SK-N-SH treated with all-trans-retinoic acid at 6 μM for 48 hours (cell line): Measurements from ENCODE around the gene DNASE1L1.

Experiments
- GLIS3 ChIP-seq: fragments of 250-450 bp; sonication (Bioruptor Pico); IDR thresholded peaks from 2 replicates; pipeline ENCODE4 v1.5.0; 2020; ENCODE audit warnings: mild to moderate bottlenecking, moderate library complexity
- ISL1 ChIP-seq: fragments of 250-450 bp; sonication (Bioruptor Pico); IDR thresholded peaks from 2 replicates; pipeline ENCODE4 v2.1.2; 2022; ENCODE audit warnings: mild to moderate bottlenecking, moderate library complexity
- SNAI2 ChIP-seq: fragments of 250-450 bp; sonication (Bioruptor Pico); IDR thresholded peaks from 2 replicates; pipeline ENCODE4 v1.5.0; 2020; ENCODE audit warnings: mild to moderate bottlenecking, moderate library complexity
- ZNF8 ChIP-seq: fragments of 450-650 bp; formaldehyde crosslinking; IDR thresholded peaks from 2 replicates; pipeline ENCODE4 v1.5.0; 2020; ENCODE audit warnings: mild to moderate bottlenecking, moderate library complexity

DNA sequence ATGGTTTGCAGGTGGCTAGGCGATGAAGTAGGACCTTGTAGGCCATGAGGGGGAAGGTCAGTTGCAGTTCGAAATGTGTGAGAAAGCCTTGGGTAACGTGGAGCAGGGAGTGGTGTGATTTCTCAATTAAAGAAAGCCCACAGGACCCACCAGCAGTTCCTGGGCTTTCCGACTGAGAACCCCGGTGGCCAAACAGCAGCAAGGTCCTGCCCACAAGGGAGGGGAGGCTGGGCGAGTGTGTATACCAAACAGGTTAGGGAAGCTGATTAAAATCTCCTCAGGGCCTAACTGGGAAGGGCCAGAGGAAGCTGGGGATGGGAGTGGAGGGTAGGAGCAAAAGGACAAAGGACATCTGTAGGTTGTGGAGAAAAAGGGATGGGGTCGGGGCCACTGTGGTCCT is 21.9 kb upstream of the DNASE1L1 start:
- TF ChIP-seq ISL1 (no peak), GLIS3 (CRISPR knock-in tag) (no peak), ZNF8 (CRISPR knock-in tag) (no peak), SNAI2 (CRISPR knock-in tag) (no peak)
